DMS79 treated with DMSO at 0.1 percent for 48 hours (cell line): ENCODE results near the gene SLC25A1.

Source experiments
- DNase-seq: peaks from one replicate; lab custom pipeline; 2025; lab: John Stamatoyannopoulos, UW

The SLC25A1 gene

DNA sequence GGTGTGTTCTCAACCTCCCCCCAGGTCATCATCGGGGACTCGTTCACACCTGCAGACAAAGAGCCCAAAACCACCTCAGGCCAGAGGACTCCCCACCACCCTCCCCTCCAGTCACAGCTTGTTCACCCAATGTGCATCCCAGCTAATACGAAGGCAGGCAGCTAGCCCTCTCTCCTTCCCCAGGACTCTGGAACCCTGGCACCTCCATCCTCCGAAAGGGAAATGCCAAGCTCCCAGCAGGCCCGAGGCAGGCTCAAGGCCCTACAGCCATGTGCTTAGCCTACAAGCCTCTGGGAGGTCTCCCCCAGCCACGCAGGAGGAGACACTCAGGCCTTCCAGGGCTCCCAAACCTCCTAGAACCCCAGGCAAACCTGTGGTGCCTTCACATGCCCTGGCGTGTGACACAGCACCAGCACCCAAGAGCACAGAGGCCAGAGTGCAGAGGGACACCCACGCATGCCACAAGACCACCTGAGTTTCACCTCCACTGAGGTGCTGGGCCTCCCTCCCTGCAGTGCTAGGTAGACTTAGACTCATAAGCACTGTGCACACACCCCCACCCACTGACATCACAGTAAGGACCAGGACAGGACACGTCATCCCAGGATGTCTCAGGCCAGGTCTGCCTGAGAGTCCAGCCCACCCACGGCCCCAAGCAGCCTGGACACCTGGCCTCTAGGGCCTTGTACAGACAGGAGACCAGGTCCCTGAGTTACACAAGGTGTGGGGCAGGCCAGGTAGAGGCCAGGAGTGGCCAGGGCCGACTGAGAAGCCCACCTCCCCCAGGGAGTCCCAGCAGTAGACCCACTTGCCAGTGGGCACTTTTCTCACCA lies 40.9 kb downstream of the SLC25A1 start:
- no peak for DNase-seq

- DNase-seq, result no peak
These were observed 41.6 kb downstream of the SLC25A1 start for GRCh38 chr22:19136915-19137314.

- no peak for DNase-seq
These were observed 43.7 kb downstream of the SLC25A1 start for GRCh38 chr22:19134874-19135273.

- DNase-seq, result no peak
These were observed 44.2 kb downstream of the SLC25A1 start for GRCh38 chr22:19134176-19134831.

- no peak for DNase-seq
These were observed 45.0 kb downstream of the SLC25A1 start for GRCh38 chr22:19133561-19133960.

DNA sequence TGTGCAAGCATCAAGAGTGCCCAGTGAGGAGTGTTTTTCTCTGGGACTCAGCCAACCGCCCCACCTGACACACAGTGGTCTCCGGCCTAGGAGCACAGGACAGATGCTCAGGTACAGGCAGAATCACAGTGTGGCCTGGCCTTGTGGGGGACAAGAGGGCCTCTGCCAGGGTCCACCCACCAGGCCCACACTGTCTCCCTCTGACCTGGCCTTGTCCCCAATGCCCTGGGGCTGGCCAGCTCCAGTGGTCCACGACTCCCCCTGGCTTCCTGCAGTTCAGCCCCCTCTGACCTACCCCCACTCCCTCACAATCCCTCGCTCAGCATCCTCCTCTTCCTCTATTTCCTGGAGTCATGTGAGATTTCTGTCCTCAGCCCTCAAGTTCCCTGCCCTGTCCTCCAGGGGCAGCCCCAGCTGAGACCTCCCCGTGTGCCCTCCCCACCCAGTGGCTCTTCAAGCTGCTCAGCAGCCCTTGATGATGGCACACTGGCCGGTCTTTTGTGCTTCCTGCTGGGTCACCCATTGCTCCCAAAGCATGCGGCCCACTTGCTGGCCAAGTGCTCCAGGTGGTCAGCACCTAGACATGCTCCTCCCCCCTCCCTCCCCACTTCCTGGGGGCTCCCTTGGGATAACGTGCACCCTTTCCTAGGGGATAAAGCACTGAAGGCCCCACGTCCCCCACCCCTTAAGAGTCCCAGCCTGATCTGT lies 45.7 kb downstream of the SLC25A1 start:
- DNase-seq, result no peak

- no peak for DNase-seq
These were observed 46.4 kb downstream of the SLC25A1 start for GRCh38 chr22:19132153-19132552.

- no peak for DNase-seq
These were observed 46.9 kb downstream of the SLC25A1 start for GRCh38 chr22:19131685-19132015.

GRCh38 chr22:19130959-19131684 lies 47.4 kb downstream of the SLC25A1 start, which contains the start of gene TSSK2:
Gene TSSK2 (plus strand): TSS chr22:19131308. CDS start chr22:19131400, 92 bp downstream.
- no peak for DNase-seq

DNA sequence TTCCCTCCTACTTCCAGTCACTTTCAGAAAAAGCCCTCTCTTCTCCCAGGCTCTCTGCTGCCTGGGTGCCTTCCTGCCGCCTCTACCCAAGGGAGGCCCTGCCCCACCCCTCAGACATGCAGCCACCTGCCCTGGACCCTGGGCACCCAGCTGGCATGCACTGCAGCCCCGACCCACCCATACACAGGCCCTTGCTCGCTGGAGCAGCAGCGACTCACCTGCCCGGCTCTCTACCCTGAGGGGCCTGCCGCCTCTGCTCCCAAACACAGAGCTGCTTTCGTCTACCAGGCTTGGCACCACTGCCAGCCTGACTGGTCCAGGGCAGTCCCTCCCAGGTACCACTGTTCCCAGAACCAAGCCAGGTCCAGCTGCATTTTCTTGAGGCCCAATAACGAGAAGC lies 48.7 kb downstream of the SLC25A1 start:
- no peak for DNase-seq

GRCh38 chr22:19128946-19129727 lies 49.4 kb downstream of the SLC25A1 start:
- DNase-seq, result no peak

DNA sequence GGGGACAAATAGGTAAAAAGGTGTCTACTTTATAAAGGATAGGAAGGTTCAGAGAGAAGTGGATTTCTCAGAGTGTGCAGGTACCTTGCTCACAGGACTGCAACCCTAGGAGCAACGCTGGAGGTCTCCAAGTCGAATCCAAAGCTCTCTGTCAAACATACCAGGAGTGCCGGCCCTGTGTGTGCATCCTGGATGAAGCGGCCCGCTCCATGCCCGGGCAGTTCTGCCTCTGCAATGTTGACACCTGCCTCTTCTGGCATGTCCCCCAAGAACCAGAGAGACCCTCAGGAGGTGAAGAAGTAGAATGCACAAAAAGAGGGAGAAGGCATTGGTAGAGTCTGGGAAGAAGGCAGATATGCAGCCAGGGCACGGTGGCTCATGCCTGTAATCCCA lies 50.5 kb downstream of the SLC25A1 start:
- no peak for DNase-seq

DNA sequence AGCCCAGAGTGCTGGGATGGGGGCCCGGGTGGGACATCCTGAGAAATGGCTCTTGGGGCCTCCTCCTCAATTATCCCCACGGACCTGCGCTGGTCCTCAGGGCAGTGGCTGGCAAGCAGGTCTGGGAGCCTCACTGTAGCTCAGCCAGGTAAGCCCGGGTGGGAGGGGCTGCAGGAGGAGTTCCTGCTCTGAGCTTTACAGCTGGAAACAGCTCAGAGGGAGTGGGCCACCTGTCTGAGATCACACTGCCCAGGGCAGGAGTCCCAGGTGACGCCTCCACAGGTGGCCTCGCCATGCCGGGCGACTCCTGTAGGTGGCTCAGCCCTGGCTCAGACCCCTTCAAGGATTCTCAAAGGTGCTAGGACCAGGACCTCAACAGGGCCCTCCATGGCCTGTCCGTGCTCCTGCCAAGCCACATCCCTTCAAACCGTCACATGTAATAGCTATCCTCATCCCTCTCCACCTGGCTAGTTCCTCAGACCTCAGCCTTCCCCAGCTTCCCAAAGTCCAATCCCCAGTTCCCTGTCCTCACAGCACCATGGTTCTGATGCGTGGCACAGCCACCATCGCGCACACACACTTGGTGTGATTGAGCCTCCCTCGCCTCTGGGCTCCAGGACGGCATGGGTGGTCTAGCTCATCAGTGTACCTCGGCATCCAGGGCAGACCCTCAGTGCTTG lies 51.1 kb downstream of the SLC25A1 start:
- DNase-seq, result no peak

DNA sequence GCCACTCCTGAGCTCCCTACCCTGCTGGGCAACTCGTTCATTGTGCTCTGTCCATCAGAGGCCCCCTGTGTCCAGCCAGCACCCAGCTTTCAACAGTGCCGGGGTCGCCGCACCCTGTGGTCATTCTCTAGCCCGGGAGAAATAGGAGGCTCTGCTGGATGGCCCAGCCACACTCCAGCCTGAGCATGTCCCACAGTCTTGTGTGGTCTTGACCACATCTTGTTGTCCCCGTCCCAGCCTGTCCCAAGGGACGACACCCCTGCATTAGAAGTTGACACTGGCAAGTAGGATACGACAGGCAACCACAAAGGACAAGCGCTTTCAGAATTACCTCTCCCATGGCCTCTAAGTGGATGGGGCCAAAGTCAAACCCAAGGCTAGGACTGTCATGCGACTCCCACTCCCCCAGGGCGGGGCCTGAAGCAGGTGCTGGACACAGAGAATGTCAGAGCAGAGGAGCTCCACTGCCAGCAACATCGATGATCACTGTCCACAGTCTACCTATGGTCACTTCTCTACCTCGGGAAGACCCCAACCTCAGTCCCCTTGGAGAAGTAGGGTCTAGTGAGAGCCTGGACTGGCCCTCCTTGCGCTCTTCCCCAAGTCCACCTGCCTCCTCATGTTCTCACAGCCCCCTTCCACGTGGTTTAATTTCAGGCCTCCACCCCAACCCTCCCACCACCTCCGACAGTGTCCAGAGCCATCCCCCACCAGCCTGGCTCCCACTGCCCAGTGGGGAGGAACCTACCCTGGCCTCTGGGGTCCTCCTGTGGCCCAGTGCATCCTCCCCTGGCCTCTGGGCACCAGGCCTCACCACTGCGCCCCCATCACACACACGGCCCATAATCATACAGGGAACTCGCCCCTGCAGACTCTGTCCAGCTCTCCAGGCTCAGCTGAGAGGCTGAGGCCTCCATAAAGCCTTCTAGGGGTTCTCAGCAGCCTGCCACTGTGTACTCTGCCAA lies 51.9 kb downstream of the SLC25A1 start:
- no peak for DNase-seq
